GM23338 (cell line): Measurements from ENCODE around the gene CYP2C18. TPM values are rescaled to one million over a fixed set of nuclear protein-coding genes. Genes with fewer than 3 reads are reported as not detected.
"Not testable (repeated sequence)": the region's sequence is repeated elsewhere in the genome, so short reads cannot be mapped to it uniquely, and the experiment has no call there.

ENCODE experiments used
- ATAC-seq: fragments of 200-7000 bp; cut with Tn5 transposase; 3 replicates; pipeline ENCODE4 v1.9.1; 2020
- DNase-seq: peaks from one replicate; pipeline ENCODE4 v3.0.0-alpha.2; 2015; ENCODE audit warnings: low spot score
- H2AFZ ChIP-seq: fragments of 200-600 bp; sonication (generic); 2 replicates; pipeline ENCODE4 v1.8.0; 2016; ENCODE audit warnings: antibody characterized with exemption, mild to moderate bottlenecking, moderate library complexity
- H3F3A ChIP-seq: fragments of 200-600 bp; sonication (generic); replicated peaks from 2 replicates; pipeline ENCODE4 v1.8.0; 2017; ENCODE audit warnings: antibody characterized with exemption, mixed run types, low read depth
- H3K27ac ChIP-seq: fragments of 200-600 bp; sonication (generic); 2 replicates; pipeline ENCODE4 v1.6.1; 2016; ENCODE audit warnings: low read depth
- H3K27me3 ChIP-seq: fragments of 200-600 bp; sonication (generic); 2 replicates; pipeline ENCODE4 v1.8.0; 2016; ENCODE audit warnings: mild to moderate bottlenecking, mixed run types, moderate library complexity; ENCODE audit not compliant: insufficient read depth
- H3K36me3 ChIP-seq: fragments of 200-600 bp; sonication (generic); 2 replicates; pipeline ENCODE4 v1.8.0; 2016; ENCODE audit warnings: mild to moderate bottlenecking; ENCODE audit not compliant: insufficient read depth
- H3K4me1 ChIP-seq: fragments of 200-600 bp; sonication (generic); 2 replicates; pipeline ENCODE4 v1.8.0; 2016; ENCODE audit warnings: mild to moderate bottlenecking, moderate library complexity; ENCODE audit not compliant: insufficient read depth
- H3K4me2 ChIP-seq: fragments of 200-600 bp; sonication (generic); 2 replicates; pipeline ENCODE4 v1.7.1; 2017; ENCODE audit warnings: mixed run types
- H3K4me3 ChIP-seq: fragments of 200-600 bp; sonication (generic); 2 replicates; pipeline ENCODE4 v1.6.1; 2016; ENCODE audit warnings: mixed run types
- H3K79me2 ChIP-seq: fragments of 200-600 bp; sonication (generic); replicated peaks from 2 replicates; pipeline ENCODE4 v1.8.0; 2017; ENCODE audit warnings: mild to moderate bottlenecking; ENCODE audit not compliant: insufficient read depth
- H3K9me2 ChIP-seq: fragments of 200-600 bp; sonication (generic); 2 replicates; pipeline ENCODE4 v1.8.0; 2017; ENCODE audit not compliant: insufficient read depth
- H4K20me1 ChIP-seq: fragments of 200-600 bp; sonication (generic); replicated peaks from 2 replicates; pipeline ENCODE4 v1.8.0; 2017; ENCODE audit warnings: mild to moderate bottlenecking; ENCODE audit not compliant: insufficient read depth
- H3K27ac Mint-ChIP-seq: 2 replicates; pipeline ENCODE4 v1.8.0; 2020; ENCODE audit warnings: inconsistent platforms, mild to moderate bottlenecking, moderate library complexity, mixed read lengths
- H3K27me3 Mint-ChIP-seq: 3 replicates; pipeline ENCODE4 v1.8.0; 2022; ENCODE audit warnings: low read depth, mild to moderate bottlenecking, moderate library complexity, mixed read lengths, inconsistent platforms; ENCODE audit not compliant: insufficient read depth, poor library complexity
- H3K36me3 Mint-ChIP-seq: 3 replicates; pipeline ENCODE4 v1.8.0; 2021; ENCODE audit warnings: low read depth, mild to moderate bottlenecking, inconsistent platforms, moderate library complexity, mixed read lengths
- H3K4me1 Mint-ChIP-seq: 3 replicates; pipeline ENCODE4 v1.8.0; 2020; ENCODE audit warnings: mild to moderate bottlenecking, inconsistent platforms, mixed read lengths
- H3K4me3 Mint-ChIP-seq: 3 replicates; pipeline ENCODE4 v1.8.0; 2021; ENCODE audit warnings: moderate library complexity, mild to moderate bottlenecking, inconsistent platforms, mixed read lengths
- H3K9me3 Mint-ChIP-seq: 3 replicates; pipeline ENCODE4 v1.8.0; 2020; ENCODE audit warnings: moderate library complexity, mild to moderate bottlenecking, inconsistent platforms, mixed read lengths
- CTCF ChIP-seq, 2 experiments: fragments of 200-600 bp in 1 of 2; sonication (generic) in 1 of 2; conservative IDR thresholded peaks; 2 replicates each; pipeline versions ENCODE4 v1.5.1 to v1.6.1; 2016 to 2017; ENCODE audit warnings: antibody characterized with exemption in 2 of 2, low read depth in 2 of 2, mild to moderate bottlenecking in 2 of 2, moderate library complexity in 1 of 2
- ETS1 ChIP-seq: IDR thresholded peaks from 2 replicates; pipeline ENCODE4 v1.6.1; 2016; ENCODE audit warnings: antibody characterized with exemption
- JUNB ChIP-seq: IDR thresholded peaks from one replicate; pipeline ENCODE4 v1.6.1; 2016; ENCODE audit warnings: antibody characterized with exemption; ENCODE audit not compliant: unreplicated experiment
- ZNF331 ChIP-seq: fragments of 250-450 bp; sonication (Bioruptor Pico); IDR thresholded peaks from 2 replicates; pipeline ENCODE4 v1.5.0; 2020; ENCODE audit warnings: low read depth, mild to moderate bottlenecking, moderate library complexity
- polyA plus RNA-seq: library from polyadenylated mRNA; unstranded; fragments of >200 nt; fragmentation: Nextera tagmentation; extraction: Ambion mirVana; gene quantifications from 2 replicates; pipeline ENCODE4 v1.2.1, GENCODE V29; 2016
- total RNA-seq: library from RNA; depleted of rRNA; stranded (reverse); fragments of >200 nt; shearing (Covaris generic); gene quantifications from 2 replicates; pipeline ENCODE4 v1.2.3, GENCODE V29; 2014

The CYP2C18 gene
- total and polyA plus RNA-seq, 2 experiments from 2014 or later, result 0.08 to 0.63 TPM

- not testable (repeated sequence) for H3K36me3 ChIP-seq, H3K27ac Mint-ChIP-seq, H2AFZ ChIP-seq, H4K20me1 ChIP-seq, DNase-seq, H3K4me1 Mint-ChIP-seq, H3K9me2 ChIP-seq, H3K4me3 ChIP-seq, H3K27me3 ChIP-seq, H3K4me1 ChIP-seq, H3K27me3 Mint-ChIP-seq, ATAC-seq, H3K79me2 ChIP-seq, H3K27ac ChIP-seq, H3F3A ChIP-seq, H3K4me2 ChIP-seq, H3K4me3 Mint-ChIP-seq
- peaks cover 54% of the 10 kb centered on the region for H3K9me3 Mint-ChIP-seq
- H3K36me3 Mint-ChIP-seq, result peaks cover 55% of the 10 kb centered on the region
These were observed 45.4 kb upstream of the CYP2C18 start for GRCh38 chr10:94638097-94638496.

GRCh38 chr10:94639902-94640301 lies 43.6 kb upstream of the CYP2C18 start:
- H3K4me1 Mint-ChIP-seq, result no peaks in the 10 kb centered on the region

More at GRCh38 chr10:94639902-94640301, 43.6 kb upstream of the CYP2C18 start:
- Mint-ChIP-seq H3K4me3 (no peak overlapping the region), H3K36me3 (peaks cover 39% of the 10 kb centered on the region), H3K27me3 (peaks cover 5% of the 10 kb centered on the region), H3K9me3 (peaks cover 38% of the 10 kb centered on the region), H3K27ac (no peak overlapping the region)
- Histone ChIP-seq H3K79me2 (no peaks in the 10 kb centered on the region), H3F3A (no peaks in the 10 kb centered on the region), H3K36me3 (peaks cover 7% of the 10 kb centered on the region), H2AFZ (no peak overlapping the region), H3K4me1 (no peaks in the 10 kb centered on the region), H3K27me3 (no peaks in the 10 kb centered on the region), H3K4me2 (no peak overlapping the region), H3K27ac (no peak overlapping the region), H4K20me1 (no peaks in the 10 kb centered on the region), H3K9me2 (no peaks in the 10 kb centered on the region), H3K4me3 (no peak overlapping the region)
- peak; percentile 79 for ATAC-seq
- peak; percentile 65 for DNase-seq
- TF ChIP-seq ZNF331, result no peak
- no peak for TF ChIP-seq JUNB
- TF ChIP-seq ETS1, result no peak
- peak; percentile 59 to 62 for TF ChIP-seq CTCF (conservative IDR thresholded peaks at IDR 0.05; ENCODE audit: low read depth in 2 of 2)
